ENCODE data around the gene PLK5.

Gene PLK5

GRCh38 chr19:1575323-1576241, 51.7 kb downstream of the PLK5 start:
- TF ChIP-seq ZNF8 (CRISPR knock-in tag; IDR thresholded peaks at IDR 0.05) = no peak
- TF ChIP-seq SNAI2 (CRISPR knock-in tag; IDR thresholded peaks at IDR 0.05) = no peak
- TF ChIP-seq ISL1 (CRISPR knock-in tag; IDR thresholded peaks at IDR 0.05) = no peak
- TF ChIP-seq CREB5 (CRISPR knock-in tag; IDR thresholded peaks at IDR 0.05; ENCODE audit: low read depth) = no peak
- no peak for TF ChIP-seq BACH2 (CRISPR knock-in tag; IDR thresholded peaks at IDR 0.05; ENCODE audit: borderline replicate concordance)
- TF ChIP-seq TSHZ2 (CRISPR knock-in tag; IDR thresholded peaks at IDR 0.05) = no peak
- peak; percentile 9 for ATAC-seq

GRCh38 chr19:1576242-1577089, 52.6 kb downstream of the PLK5 start:
- TF ChIP-seq ZNF70 (CRISPR knock-in tag; IDR thresholded peaks at IDR 0.05) = no peak
- no peak for ATAC-seq

GRCh38 chr19:1577090-1577928, 53.4 kb downstream of the PLK5 start:
- no peak; the same call in 2 of the 3 replicates for ATAC-seq
- TF ChIP-seq ZNF565 (CRISPR knock-in tag; conservative IDR thresholded peaks at IDR 0.05; ENCODE audit: low read depth) = no peak
- TF ChIP-seq CSDC2 (CRISPR knock-in tag; IDR thresholded peaks at IDR 0.05) = no peak
- no peak for TF ChIP-seq BACH2 (CRISPR knock-in tag; IDR thresholded peaks at IDR 0.05; ENCODE audit: borderline replicate concordance)
- no peak for TF ChIP-seq OSR1 (CRISPR knock-in tag; IDR thresholded peaks at IDR 0.05)
- no peak for TF ChIP-seq ZNF70 (CRISPR knock-in tag; IDR thresholded peaks at IDR 0.05)
- no peak for TF ChIP-seq PPARA (CRISPR knock-in tag; IDR thresholded peaks at IDR 0.05; ENCODE audit: borderline replicate concordance)
- no peak for TF ChIP-seq PATZ1 (CRISPR knock-in tag; IDR thresholded peaks at IDR 0.05; ENCODE audit: borderline replicate concordance)
- TF ChIP-seq ZFP3 (CRISPR knock-in tag; IDR thresholded peaks at IDR 0.05) = no peak
- no peak for TF ChIP-seq TCF4 (CRISPR knock-in tag; IDR thresholded peaks at IDR 0.05; ENCODE audit: borderline replicate concordance)
- no peak for TF ChIP-seq ZFP30 (CRISPR knock-in tag; IDR thresholded peaks at IDR 0.05)
- no peak for TF ChIP-seq SNAI2 (CRISPR knock-in tag; IDR thresholded peaks at IDR 0.05)
- TF ChIP-seq ISL1 (CRISPR knock-in tag; IDR thresholded peaks at IDR 0.05) = no peak
- no peak for TF ChIP-seq CREB5 (CRISPR knock-in tag; IDR thresholded peaks at IDR 0.05; ENCODE audit: low read depth)

GRCh38 chr19:1577929-1578618, 54.2 kb downstream of the PLK5 start:
- no peak for ATAC-seq
- TF ChIP-seq TSHZ2 (CRISPR knock-in tag; IDR thresholded peaks at IDR 0.05) (no peak), SNAI2 (CRISPR knock-in tag; IDR thresholded peaks at IDR 0.05) (no peak), POU6F1 (CRISPR knock-in tag; IDR thresholded peaks at IDR 0.05; ENCODE audit: borderline replicate concordance, low read depth) (no peak), CREB5 (CRISPR knock-in tag; IDR thresholded peaks at IDR 0.05; ENCODE audit: low read depth) (no peak), OSR1 (CRISPR knock-in tag; IDR thresholded peaks at IDR 0.05) (no peak), TCF4 (CRISPR knock-in tag; IDR thresholded peaks at IDR 0.05; ENCODE audit: borderline replicate concordance) (no peak)

Data from SK-N-SH treated with all-trans-retinoic acid at 6 μM for 48 hours (cell line).